Myocyte (in vitro differentiated cells): ENCODE data around the gene VIPR1. TPM values are rescaled to one million over a fixed set of nuclear protein-coding genes. Genes with fewer than 3 reads are reported as not detected.
"Not testable (repeated sequence)": the region's sequence is repeated elsewhere in the genome, so short reads cannot be mapped to it uniquely, and the experiment has no call there.

ENCODE experiments used
- DNase-seq: peaks from one replicate; pipeline ENCODE4 v3.0.0-alpha.2; 2012; ENCODE audit warnings: low read depth
- total RNA-seq: library from RNA; depleted of rRNA; stranded (reverse); fragments of >200 nt; gene quantifications from 2 replicates; pipeline ENCODE4 v1.2.3, GENCODE V29; 2014

The VIPR1 gene
- total RNA-seq, 1 donor from 2014 or later = not detected

DNA sequence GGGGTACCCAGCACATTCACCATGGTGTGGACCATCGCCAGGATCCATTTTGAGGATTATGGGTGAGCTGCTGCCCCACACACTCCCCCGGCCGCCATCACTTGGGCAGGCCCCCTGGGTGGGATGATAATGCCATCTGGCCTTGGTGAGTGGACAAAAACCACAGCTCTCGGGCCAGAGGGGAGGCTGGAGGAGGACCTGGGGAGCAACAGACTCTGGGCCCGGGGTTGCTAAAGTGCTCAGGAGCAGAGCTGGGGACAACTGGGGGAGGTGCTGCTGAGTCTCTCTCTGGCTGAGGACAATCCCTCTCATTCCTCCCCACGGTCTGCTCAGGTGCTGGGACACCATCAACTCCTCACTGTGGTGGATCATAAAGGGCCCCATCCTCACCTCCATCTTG lies 29.0 kb downstream of the VIPR1 start:
- no peak for DNase-seq

DNA sequence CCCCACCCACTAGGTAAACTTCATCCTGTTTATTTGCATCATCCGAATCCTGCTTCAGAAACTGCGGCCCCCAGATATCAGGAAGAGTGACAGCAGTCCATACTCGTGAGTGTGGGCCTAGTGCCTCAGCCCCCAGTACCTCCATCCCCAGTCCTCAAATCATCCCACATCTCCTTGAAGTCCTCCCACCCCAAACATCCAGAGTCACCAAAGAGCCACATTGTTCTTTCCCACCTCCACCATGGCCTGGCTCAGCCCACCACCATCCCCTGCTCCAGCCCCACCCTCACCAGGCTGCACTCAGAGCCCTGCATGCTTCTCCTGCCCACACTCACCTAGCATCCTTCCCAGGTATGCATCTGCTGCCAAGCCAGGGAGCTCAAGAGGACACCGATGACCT lies 29.8 kb downstream of the VIPR1 start:
- no peak for DNase-seq

DNA sequence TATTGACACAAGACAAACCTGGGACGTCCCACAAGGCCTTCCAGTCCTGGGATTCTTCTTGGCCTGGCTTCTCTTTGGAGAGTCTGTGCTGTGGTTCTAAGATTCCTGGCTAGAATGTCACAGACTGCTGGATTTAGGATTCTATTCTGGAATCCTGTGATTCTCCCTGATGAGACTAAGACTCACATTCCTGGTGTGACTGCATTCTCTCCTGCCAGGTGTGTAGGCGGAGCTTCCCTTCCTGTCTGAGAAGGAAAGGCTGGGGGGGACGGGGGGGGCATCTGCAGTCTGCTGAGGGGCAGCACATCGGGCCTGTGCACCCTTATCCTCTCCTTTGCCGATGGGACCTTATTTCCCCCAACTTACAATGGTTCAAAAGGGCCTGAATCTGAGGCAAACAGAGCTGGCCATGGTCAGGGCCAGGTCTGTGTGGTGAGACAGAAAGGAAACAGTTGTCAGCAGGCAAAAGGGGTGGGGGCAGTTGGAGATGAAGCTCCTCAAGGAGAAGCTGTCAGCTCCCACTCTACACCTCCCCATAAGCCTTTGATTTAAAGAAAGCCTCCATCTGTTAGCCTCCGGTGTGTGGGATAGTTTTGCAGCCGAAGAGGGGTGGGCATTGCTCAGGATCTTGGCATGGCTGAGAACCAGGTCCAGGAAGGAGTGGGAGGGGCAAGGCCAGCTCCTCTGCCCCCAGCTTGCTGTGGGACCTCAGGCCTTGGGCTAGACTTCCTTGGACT lies 30.9 kb downstream of the VIPR1 start:
- DNase-seq = no peak

DNA sequence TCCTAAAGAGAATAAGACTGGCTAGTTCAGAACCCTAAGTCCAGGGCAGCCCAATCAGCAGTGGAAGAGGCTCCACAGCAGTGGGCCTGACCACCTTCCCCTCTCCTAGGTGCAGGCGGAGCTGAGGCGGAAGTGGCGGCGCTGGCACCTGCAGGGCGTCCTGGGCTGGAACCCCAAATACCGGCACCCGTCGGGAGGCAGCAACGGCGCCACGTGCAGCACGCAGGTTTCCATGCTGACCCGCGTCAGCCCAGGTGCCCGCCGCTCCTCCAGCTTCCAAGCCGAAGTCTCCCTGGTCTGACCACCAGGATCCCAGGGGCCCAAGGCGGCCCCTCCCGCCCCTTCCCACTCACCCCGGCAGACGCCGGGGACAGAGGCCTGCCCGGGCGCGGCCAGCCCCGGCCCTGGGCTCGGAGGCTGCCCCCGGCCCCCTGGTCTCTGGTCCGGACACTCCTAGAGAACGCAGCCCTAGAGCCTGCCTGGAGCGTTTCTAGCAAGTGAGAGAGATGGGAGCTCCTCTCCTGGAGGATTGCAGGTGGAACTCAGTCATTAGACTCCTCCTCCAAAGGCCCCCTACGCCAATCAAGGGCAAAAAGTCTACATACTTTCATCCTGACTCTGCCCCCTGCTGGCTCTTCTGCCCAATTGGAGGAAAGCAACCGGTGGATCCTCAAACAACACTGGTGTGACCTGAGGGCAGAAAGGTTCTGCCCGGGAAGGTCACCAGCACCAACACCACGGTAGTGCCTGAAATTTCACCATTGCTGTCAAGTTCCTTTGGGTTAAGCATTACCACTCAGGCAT lies 33.7 kb downstream of the VIPR1 start:
- no peak for DNase-seq

DNA sequence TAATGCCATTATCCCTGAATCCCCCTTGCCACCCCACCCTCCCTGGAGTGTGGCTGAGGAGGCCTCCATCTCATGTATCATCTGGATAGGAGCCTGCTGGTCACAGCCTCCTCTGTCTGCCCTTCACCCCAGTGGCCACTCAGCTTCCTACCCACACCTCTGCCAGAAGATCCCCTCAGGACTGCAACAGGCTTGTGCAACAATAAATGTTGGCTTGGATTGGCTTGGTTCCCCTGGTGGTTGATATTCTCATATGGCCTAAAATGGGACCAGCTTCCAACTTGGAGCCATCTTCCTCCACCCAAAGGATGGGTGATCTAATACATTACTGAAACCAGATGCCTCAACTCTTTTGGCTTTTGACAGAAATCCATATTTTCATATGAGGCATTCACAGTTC lies 34.9 kb downstream of the VIPR1 start:
- no peak for DNase-seq

DNA sequence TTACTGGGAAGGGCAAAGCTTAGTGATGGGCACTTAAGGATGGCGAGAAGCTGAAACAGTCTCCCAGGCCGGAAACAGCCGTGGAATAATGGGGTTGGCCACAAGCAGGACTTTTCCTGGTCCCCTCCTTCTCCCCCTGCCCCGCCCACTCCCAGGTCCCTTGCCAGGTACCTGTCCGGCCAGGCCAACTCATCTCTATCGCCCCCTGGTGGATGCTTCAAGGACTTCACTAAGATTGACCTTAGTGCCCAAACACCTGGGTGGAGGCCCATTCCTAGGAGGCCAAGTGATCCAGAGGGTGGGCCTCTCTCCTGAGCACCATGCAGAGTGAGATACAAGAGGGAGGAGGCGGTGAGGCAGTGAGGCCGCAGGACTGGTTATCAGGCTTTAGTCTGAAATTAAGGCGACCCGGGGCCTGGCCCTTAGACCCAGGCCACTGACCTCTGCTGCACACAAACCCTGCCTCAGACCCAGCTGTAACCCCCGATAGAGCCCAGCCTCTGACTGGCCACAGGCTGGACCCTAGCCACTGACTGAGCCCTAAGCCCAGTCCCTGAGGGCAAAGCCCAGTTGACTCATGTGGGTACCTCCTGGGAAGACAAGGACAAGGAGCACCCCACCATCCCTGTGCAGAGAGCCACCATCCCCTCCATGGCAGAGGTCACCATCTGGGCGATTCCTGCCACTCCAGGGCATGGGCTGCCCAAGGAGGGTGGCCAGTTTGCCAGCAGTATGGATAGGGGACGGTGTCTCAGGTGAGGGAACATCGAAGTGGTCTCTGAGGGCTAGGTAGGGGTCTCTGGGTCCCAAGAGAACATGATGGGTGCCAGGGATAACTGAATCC lies 37.6 kb downstream of the VIPR1 start:
- DNase-seq = no peak

DNA sequence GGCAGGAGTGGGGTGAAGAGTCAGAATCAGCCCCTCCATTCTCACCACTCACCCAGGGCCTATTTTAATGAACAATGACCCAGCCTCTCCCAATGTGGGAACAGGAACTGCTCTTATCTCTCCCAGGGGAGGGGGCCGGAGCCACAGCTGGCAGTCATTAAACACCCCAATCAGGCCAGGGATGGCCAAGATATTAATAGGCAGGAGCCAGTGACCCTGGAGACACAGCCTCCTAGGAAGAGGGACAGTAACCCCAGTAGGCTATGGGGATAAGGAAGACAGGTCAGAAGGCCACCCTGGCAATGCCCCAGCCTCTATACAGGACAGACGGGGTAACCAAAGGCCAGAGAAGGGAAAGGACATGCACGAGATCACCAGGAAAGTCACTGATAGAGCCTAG lies 38.6 kb downstream of the VIPR1 start:
- DNase-seq = no peak

DNA sequence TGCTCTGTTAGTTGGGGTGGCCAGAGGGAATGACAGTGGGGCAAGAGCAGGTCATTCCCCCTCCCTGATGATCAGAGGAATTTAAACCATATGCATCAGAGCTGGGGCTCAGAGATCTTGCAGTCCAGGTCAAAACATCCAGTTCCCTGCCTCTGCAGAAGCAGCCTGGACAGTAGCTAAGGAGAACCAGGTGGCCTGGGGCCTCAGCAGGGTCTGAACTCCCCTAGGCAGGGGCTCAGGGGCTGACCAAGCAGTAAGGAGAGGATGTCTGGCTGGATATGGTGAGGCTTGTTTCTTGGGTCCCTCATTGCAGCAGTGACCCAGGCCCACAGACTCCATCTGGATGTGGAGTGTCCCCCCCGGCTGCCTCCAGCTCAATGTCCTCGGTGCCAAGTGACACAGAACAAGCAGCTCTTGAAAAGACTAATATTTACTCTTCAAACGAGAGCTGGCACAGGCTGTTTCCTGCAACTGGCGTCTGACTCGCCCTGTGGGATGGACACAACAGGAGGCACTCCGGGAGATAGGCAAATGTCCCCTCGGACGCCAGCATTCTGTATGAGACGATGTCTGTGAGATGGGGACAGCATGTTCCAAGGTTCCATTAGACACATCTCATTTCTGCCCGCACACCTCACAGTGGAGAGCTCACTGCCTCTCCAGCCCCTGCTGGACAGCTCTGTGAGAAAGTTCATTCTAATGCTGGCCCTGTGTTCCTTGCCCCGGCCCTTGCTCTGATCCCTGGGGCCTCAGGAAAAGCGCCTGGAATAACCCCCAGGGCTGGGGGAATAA lies 42.2 kb downstream of the VIPR1 start:
- DNase-seq = peak; percentile 13

DNA sequence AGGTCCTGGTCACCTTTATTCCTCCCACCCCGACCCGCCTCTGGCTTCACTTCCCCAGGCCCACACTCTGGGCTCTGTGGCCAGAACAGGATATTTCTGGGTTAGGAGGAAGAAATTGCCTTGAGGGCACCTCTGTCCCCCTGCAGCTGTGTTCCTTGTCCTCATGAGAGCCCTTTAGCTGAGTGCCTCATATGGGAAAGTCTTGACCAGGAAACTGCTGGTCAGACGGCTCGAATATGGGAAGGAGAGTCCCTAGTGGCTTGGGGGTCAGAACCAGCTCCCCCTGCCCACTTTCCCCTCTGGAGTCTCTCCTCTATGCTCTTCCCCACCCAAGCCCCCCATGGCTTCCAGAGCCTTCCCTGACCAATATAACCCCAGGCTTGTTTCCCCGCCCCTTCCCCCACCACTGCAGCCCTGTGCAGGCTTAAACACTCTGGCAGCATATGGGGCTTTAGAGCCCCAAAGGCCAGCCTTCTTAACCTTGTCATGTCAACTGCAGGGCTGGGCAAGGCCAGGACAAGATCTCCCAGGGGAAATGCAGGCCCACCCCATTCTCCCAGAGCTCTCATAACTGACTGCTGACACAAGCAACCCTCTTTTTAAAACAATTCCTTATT lies 42.9 kb downstream of the VIPR1 start:
- no peak for DNase-seq

DNA sequence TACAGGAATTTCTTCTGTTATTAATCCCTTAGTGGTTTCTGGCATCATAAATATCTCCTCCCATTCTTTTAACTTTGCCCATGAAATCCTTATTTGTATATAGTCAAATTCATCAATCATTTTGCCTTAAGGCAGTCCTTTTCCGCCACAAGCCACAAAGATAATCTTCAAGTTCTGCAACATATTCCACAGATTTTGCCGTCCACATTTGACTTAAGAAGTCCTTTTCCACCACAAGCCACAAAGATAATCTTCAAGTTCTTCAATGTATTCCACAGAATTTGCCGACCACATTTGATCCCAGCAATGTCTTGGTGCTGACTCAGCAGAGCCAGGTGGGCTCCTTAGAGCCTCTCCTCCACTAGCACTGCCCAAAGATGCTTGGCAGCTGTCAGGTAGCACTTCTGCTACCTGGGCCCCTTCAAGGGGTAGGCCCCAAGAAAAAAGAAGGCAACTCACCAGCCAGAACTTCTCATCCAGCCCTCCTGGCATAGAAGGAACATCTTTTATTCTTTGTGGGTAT lies 44.3 kb downstream of the VIPR1 start:
- DNase-seq = no peak

DNA sequence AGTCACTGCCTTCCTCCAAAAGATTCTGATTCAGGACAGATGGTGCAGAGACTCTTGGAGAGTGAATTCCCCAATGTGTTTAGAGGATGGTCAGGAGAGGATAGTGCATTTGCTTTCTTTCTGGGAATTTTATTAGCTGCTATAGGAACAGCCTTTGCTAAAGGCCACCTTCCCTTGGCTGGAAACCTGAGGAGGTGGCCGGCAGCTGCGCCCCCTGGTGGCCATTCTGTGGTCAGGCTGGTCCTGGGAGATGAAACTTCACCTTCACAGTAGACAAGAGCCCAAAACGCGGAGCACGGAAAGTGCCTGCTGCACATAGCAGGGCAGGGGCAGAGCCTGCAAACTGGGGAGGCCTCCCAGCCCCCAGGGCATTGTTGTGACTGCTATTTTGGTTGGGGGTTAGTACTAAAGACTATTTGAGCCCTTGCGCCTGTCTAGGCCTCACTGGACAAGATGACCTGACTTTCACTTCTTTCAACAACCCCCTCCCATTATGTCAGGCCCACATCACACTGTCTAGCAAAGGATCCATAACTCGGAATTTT lies 45.0 kb downstream of the VIPR1 start:
- DNase-seq = peak; percentile 59

DNA sequence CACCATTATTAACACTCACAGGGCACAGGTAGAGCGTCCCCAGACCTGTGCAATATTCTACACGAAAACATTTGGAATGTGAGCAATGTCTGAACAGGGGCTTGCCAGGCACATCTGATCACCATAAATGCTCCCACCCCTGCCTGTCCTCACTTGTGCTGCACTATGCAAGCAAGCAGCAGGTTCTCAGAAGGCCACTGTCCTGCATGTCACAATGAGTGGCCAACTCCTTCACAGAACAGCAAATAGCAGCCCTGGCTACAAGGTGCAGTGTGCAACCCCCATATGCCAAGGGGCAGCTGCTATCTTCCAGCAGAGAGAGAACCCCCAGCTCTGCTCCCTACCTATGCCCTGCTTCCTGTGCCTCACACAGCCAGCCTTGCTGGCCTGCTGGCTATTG lies 46.7 kb downstream of the VIPR1 start:
- DNase-seq = no peak

DNA sequence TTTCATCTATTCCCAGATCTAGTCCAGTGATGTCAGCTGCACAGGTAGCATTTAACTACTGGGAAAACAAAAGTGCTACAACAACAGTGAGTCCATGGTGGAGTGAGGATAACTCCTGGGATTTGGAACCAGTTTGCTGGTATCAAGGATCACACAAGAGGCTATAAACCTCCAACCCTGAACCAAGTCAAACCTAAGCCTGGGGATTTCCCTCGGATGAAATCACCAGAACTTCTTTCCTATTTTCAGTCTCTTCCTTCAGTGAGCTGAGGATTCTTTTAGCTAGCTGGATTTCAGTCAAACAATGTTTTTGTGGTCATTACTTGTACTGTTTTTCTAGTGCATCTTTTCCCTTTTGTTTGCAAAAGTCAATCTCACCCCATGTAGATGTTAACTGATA lies 47.8 kb downstream of the VIPR1 start:
- DNase-seq = no peak

DNA sequence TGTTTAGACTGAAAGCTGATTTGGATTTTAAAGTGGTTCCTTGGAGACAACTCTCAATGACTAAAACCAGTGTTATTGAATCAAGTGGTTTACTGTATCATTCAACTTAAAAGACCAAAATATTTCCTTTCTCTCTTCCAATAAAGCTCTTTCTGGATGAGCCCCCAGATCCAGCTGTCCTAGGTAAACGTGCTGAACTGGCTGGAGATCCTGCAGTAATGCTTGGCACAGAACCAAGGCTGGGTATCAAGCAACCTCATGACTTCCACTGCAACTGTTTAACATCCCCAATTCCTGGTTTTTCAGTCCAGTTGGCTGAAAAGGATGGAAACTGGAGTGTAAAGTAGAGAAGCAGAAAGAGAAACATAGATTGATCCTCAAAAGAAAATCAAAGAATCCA lies 50.4 kb downstream of the VIPR1 start:
- no peak for DNase-seq

DNA sequence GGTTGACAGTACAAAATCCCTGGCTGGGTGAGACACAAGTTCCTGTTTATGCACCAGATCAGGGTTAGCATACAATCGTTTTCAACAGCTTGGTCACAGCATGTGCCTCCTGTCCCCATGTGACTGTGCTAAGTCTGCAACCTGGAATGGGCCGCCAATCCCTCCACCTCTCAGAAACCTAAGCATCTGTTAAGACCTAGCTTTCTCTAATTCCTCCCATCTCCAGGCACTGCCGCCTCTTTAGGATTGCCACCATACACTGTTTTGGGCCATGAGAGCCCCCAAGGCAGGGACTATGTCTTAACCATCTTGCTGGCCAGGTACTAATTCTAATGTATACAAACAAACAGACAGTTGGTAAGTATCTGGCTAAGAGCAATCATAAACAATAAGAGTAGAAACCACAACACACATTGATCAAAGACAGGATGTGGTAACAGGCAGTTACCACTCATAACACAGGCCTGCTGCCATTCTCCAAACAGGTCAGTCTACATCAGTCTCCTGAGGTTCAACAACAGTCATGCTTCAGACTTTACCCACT lies 53.7 kb downstream of the VIPR1 start:
- DNase-seq = no peak

DNA sequence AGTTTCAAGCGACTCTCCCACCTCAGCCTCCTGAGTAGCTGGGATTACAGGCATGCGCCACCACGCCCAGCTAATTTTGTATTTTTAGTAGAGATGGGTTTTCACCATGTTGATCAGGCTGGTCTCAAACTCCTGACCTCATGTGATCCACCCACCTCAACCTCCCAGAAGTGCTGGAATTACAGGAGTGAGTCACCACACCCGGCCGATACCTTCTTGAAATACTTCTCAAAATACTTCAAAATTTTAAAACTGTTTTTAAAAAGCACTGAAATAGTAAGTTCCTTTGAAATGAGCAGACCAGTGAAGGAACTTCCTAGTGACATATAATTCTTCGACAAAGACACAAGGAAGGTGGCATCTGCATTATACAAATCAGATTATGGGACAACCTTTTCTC lies 54.4 kb downstream of the VIPR1 start:
- not testable (repeated sequence) for DNase-seq

DNA sequence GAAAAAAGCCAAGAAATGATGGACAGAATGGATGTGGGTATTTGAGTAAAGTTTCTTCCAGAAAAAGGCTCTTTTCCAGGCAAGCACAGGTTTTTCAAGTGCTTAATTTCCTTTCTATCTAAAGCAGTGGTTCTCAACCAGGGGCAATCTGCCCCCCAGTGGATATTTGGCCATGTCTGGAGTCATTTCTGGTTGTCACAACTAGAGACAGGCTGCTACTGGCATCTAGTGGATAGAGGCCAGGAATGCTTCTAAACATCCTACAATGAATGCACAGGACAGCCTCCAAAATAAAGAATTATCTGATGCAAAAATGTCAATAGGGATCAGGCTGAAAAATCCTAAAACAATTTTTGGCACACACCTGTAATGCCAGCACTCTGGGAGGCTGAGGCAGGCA lies 55.4 kb downstream of the VIPR1 start:
- DNase-seq = no peak

DNA sequence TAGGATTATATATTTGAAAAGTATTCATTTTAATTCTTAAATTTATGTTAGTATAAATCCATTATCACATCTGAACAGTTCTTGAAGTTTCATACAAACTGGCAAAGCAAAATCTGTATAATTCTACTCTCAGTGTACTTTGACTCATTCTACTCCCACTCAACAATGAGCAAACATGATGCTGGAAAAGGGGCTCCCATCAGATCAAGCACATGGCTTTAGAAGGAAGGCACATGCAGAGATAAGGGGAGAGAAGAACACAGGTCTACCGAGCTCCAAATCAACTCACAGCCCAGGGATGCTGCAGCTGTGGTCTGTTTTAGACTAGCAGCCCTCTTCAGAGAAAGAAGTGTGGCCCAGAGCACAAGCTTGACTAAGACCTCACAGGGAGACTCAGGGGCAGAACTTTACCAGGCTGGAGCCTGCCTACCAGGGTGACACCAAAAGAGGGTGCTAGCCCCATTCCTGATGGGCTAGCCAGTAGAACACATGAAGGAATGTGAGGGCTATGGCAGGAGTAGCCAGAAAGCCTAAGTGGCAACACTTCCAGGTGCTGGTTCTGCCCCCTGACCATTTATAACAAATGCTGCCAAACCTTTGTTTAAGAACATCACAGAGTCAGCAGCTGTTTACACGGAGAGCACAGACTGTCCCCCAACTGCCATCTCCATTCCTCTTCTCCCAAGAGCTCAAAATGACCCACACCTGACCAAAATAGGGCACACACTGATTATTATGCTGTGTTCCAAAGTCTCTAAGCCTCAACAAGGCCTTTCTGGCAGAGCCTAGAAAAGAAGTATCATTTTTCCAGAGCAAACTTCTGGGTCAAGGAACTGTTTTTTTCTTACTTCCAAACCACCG lies 59.8 kb downstream of the VIPR1 start:
- DNase-seq = peak; percentile 7
